ENCODE measurements around the gene THBS4.

DNA sequence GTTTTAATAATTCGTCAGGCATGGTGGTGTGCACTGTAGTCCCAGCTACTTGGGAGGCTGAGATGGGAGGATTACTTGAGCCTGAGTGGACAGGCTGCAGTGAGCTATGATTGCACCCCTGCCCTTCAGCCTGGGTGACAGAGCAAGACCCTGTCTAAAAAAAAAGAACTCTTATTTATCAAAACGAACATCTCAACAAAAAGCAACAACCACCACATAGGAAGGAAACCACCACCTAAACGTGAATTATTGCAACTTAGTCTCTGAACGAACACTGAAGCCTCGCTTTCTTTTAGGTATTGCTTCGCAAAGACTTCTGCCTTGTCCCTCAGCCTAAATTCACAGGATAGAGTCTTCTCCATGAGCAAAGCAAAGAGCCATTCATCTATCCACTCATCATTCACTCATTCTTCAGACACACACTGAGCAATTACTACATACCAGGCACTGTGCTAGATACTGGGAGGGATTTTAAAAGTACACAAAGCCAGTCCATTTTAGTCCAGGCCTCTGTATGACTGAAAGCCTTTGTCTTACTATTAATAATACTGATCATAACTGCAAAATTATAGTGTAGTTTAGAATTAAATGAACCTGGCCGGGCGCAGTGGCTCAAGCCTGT, 57.4 kb downstream of the THBS4 start:
- TF ChIP-seq, protein P1, sequence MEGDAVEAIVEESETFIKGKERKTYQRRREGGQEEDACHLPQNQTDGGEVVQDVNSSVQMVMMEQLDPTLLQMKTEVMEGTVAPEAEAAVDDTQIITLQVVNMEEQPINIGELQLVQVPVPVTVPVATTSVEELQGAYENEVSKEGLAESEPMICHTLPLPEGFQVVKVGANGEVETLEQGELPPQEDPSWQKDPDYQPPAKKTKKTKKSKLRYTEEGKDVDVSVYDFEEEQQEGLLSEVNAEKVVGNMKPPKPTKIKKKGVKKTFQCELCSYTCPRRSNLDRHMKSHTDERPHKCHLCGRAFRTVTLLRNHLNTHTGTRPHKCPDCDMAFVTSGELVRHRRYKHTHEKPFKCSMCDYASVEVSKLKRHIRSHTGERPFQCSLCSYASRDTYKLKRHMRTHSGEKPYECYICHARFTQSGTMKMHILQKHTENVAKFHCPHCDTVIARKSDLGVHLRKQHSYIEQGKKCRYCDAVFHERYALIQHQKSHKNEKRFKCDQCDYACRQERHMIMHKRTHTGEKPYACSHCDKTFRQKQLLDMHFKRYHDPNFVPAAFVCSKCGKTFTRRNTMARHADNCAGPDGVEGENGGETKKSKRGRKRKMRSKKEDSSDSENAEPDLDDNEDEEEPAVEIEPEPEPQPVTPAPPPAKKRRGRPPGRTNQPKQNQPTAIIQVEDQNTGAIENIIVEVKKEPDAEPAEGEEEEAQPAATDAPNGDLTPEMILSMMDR (conservative IDR thresholded peaks at IDR 0.05 in 1 of 2, IDR thresholded peaks at IDR 0.05 in 1 of 2; ENCODE audit: extremely low read depth in 1 of 2, insufficient read depth in 1 of 2, low read depth in 1 of 2, low read length in 2 of 2): no peak
- TF ChIP-seq EZH2 (IDR thresholded peaks at IDR 0.05; ENCODE audit: borderline replicate concordance, low read length): no peak

Measured in mammary epithelial cell (primary cell).